GM13976 (cell line): Measurements from ENCODE around the gene REPS2.
A peak's percentile ranks its signal among the peaks of the same experiment; 100 is the strongest.

Source experiments
- DNase-seq: peaks from one replicate; pipeline ENCODE4 v3.0.0; 2012; ENCODE audit warnings: low spot score
- CTCF ChIP-seq: IDR thresholded peaks from 2 replicates; pipeline ENCODE4 v1.5.1; 2012; ENCODE audit warnings: borderline replicate concordance, mild to moderate bottlenecking; ENCODE audit not compliant: insufficient read depth; ENCODE audit errors: extremely low read depth, missing control alignments, control extremely low read depth
- in situ Hi-C: fragments of 300-500 bp; cut with MboI; formaldehyde crosslinking; loops from one replicate; pipeline ENCODE4 v1.12.0; 2022; ENCODE audit warnings: low sequenced_read_pairs, mixed read lengths, inconsistent platforms; ENCODE audit not compliant: unreplicated experiment

Gene REPS2

GRCh38 chrX:17038681-17039161, 92.3 kb downstream of the REPS2 start:
- in situ Hi-C loops: no loop called here
- no peak for TF ChIP-seq CTCF
- no peak for DNase-seq

- no peak for TF ChIP-seq CTCF
These were observed 93.4 kb downstream of the REPS2 start for GRCh38 chrX:17039826-17040225.

GRCh38 chrX:17040711-17041110, 94.3 kb downstream of the REPS2 start:
- DNase-seq: no peak
- in situ Hi-C loops: loop anchor here (10.0 kb wide), 1 partner anchor 156 kb away; no protein-coding TSS in a partner anchor
- no peak for TF ChIP-seq CTCF

More at GRCh38 chrX:17039826-17040225, 93.4 kb downstream of the REPS2 start:
- in situ Hi-C loops: loop anchor here (10.0 kb wide), 1 partner anchor 155 kb away; no protein-coding TSS in a partner anchor
- DNase-seq: no peak

- no peak for TF ChIP-seq CTCF
- DNase-seq: no peak
- in situ Hi-C loops: loop anchor here (10.0 kb wide), 1 partner anchor 157 kb away; no protein-coding TSS in a partner anchor
These were observed 95.6 kb downstream of the REPS2 start for GRCh38 chrX:17042037-17042436.

GRCh38 chrX:17046478-17047097, 100.1 kb downstream of the REPS2 start:
- in situ Hi-C loops: loop anchor here (10.0 kb wide), 1 partner anchor 162 kb away; no protein-coding TSS in a partner anchor
- DNase-seq: peak; percentile 43
- peak; percentile 78 for TF ChIP-seq CTCF

GRCh38 chrX:17047224-17047623, 100.8 kb downstream of the REPS2 start:
- no peak for DNase-seq
- in situ Hi-C loops: loop anchor here (10.0 kb wide), 1 partner anchor 162 kb away; no protein-coding TSS in a partner anchor
- TF ChIP-seq CTCF: no peak
